ENCODE data around the gene OSM.
"Not testable (repeated sequence)": the region's sequence is repeated elsewhere in the genome, so short reads cannot be mapped to it uniquely, and the experiment has no call there.

The OSM gene

GRCh38 chr22:30245181-30245984 is 21.3 kb downstream of the OSM start:
- peak; percentile 67 for DNase-seq (ENCODE audit: low read depth, low spot score)

GRCh38 chr22:30244641-30245040 is 22.0 kb downstream of the OSM start:
- DNase-seq (ENCODE audit: low read depth, low spot score), result no peak

GRCh38 chr22:30244066-30244465 is 22.6 kb downstream of the OSM start:
- no peak for DNase-seq (ENCODE audit: low read depth, low spot score)

GRCh38 chr22:30243661-30244060 is 23.0 kb downstream of the OSM start:
- no peak for DNase-seq (ENCODE audit: low read depth, low spot score)

GRCh38 chr22:30241576-30242371 is 24.9 kb downstream of the OSM start:
- DNase-seq (ENCODE audit: low read depth, low spot score), result peak; percentile 46

GRCh38 chr22:30240541-30241417 is 25.9 kb downstream of the OSM start:
- peak; percentile 36 for DNase-seq (ENCODE audit: low read depth, low spot score)

GRCh38 chr22:30239488-30240405 is 26.9 kb downstream of the OSM start:
- DNase-seq (ENCODE audit: low read depth, low spot score), result peak; percentile 49

GRCh38 chr22:30238661-30239487 is 27.8 kb downstream of the OSM start:
- peak; percentile 89 for DNase-seq (ENCODE audit: low read depth, low spot score)

- DNase-seq (ENCODE audit: low read depth, low spot score), result no peak
Observed at GRCh38 chr22:30238136-30238535, 28.5 kb downstream of the OSM start.

- no peak for DNase-seq (ENCODE audit: low read depth, low spot score)
Observed at GRCh38 chr22:30236875-30237274, 29.8 kb downstream of the OSM start.

GRCh38 chr22:30235687-30236170 is 30.9 kb downstream of the OSM start:
- DNase-seq (ENCODE audit: low read depth, low spot score), result peak; percentile 98

GRCh38 chr22:30234786-30235470 is 31.7 kb downstream of the OSM start:
- DNase-seq (ENCODE audit: low read depth, low spot score), result peak; percentile 94

- not testable (repeated sequence) for DNase-seq (ENCODE audit: low read depth, low spot score)
Observed at GRCh38 chr22:30234325-30234724, 32.3 kb downstream of the OSM start.

GRCh38 chr22:30233582-30233981 is 33.1 kb downstream of the OSM start:
- DNase-seq (ENCODE audit: low read depth, low spot score), result peak; percentile 32

GRCh38 chr22:30232716-30233218 is 33.9 kb downstream of the OSM start:
- DNase-seq (ENCODE audit: low read depth, low spot score), result peak; percentile 95

GRCh38 chr22:30230787-30231461 is 35.7 kb downstream of the OSM start:
- DNase-seq (ENCODE audit: low read depth, low spot score), result no peak

GRCh38 chr22:30230330-30230729 is 36.3 kb downstream of the OSM start:
- DNase-seq (ENCODE audit: low read depth, low spot score), result no peak
